Osteocyte (in vitro differentiated cells): ENCODE data around the gene CDH12. TPM values are rescaled to one million over a fixed set of nuclear protein-coding genes. Genes with fewer than 3 reads are reported as not detected.

Source experiments
- DNase-seq: peaks from one replicate; pipeline ENCODE4 v3.0.0; 2021; ENCODE audit warnings: mixed read lengths; ENCODE audit not compliant: unreplicated experiment; ENCODE audit errors: extremely low spot score
- H3K27ac Mint-ChIP-seq: one replicate; pipeline ENCODE4 v1.8.0; 2021; ENCODE audit warnings: mild to moderate bottlenecking, mixed read lengths; ENCODE audit not compliant: unreplicated experiment
- H3K27me3 Mint-ChIP-seq: one replicate; pipeline ENCODE4 v1.8.0; 2021; ENCODE audit warnings: mixed read lengths; ENCODE audit not compliant: unreplicated experiment
- H3K36me3 Mint-ChIP-seq: one replicate; pipeline ENCODE4 v1.8.0; 2021; ENCODE audit warnings: mixed read lengths; ENCODE audit not compliant: unreplicated experiment
- H3K4me1 Mint-ChIP-seq: one replicate; pipeline ENCODE4 v1.8.0; 2021; ENCODE audit warnings: mixed read lengths; ENCODE audit not compliant: unreplicated experiment
- H3K4me3 Mint-ChIP-seq: one replicate; pipeline ENCODE4 v1.8.0; 2021; ENCODE audit warnings: mild to moderate bottlenecking, moderate library complexity, mixed read lengths; ENCODE audit not compliant: unreplicated experiment
- H3K9me3 Mint-ChIP-seq: one replicate; pipeline ENCODE4 v1.8.0; 2021; ENCODE audit warnings: mixed read lengths; ENCODE audit not compliant: unreplicated experiment
- total RNA-seq: library from RNA; stranded (reverse); gene quantifications from 2 replicates; pipeline ENCODE4 v1.2.1, GENCODE V29; 2021
- TF ChIP-seq, protein P1 (sequence below): fragments of 200-600 bp; sonication (generic); IDR thresholded peaks from 2 replicates; pipeline ENCODE4 v1.5.0; 2021; ENCODE audit warnings: antibody characterized with exemption, mild to moderate bottlenecking, moderate library complexity

CDH12 gene
- total RNA-seq, 1 donor from 2014 or later, result not detected

- peaks cover 10% of the 10 kb centered on the region for H3K27me3 Mint-ChIP-seq
- DNase-seq, result no peak
- no peak overlapping the region for H3K27ac Mint-ChIP-seq
- no peaks in the 10 kb centered on the region for H3K4me1 Mint-ChIP-seq
- no peaks in the 10 kb centered on the region for H3K36me3 Mint-ChIP-seq
- H3K9me3 Mint-ChIP-seq, result no peaks in the 10 kb centered on the region
- TF ChIP-seq, protein P1, sequence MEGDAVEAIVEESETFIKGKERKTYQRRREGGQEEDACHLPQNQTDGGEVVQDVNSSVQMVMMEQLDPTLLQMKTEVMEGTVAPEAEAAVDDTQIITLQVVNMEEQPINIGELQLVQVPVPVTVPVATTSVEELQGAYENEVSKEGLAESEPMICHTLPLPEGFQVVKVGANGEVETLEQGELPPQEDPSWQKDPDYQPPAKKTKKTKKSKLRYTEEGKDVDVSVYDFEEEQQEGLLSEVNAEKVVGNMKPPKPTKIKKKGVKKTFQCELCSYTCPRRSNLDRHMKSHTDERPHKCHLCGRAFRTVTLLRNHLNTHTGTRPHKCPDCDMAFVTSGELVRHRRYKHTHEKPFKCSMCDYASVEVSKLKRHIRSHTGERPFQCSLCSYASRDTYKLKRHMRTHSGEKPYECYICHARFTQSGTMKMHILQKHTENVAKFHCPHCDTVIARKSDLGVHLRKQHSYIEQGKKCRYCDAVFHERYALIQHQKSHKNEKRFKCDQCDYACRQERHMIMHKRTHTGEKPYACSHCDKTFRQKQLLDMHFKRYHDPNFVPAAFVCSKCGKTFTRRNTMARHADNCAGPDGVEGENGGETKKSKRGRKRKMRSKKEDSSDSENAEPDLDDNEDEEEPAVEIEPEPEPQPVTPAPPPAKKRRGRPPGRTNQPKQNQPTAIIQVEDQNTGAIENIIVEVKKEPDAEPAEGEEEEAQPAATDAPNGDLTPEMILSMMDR, result no peak
- H3K4me3 Mint-ChIP-seq, result no peak overlapping the region
These were observed 190.8 kb downstream of the CDH12 start for GRCh38 chr5:22662391-22662790.

GRCh38 chr5:22651355-22651754 is 201.8 kb downstream of the CDH12 start:
- Mint-ChIP-seq H3K36me3 (no peaks in the 10 kb centered on the region), H3K4me3 (no peak overlapping the region), H3K27ac (no peak overlapping the region), H3K27me3 (no peaks in the 10 kb centered on the region), H3K9me3 (no peaks in the 10 kb centered on the region), H3K4me1 (no peaks in the 10 kb centered on the region)
- no peak for DNase-seq
- TF ChIP-seq, protein P1, result no peak

- TF ChIP-seq, protein P1, result no peak
- Mint-ChIP-seq H3K4me1 (no peaks in the 10 kb centered on the region), H3K4me3 (no peak overlapping the region), H3K36me3 (no peaks in the 10 kb centered on the region), H3K27me3 (no peaks in the 10 kb centered on the region), H3K27ac (no peak overlapping the region), H3K9me3 (no peaks in the 10 kb centered on the region)
- no peak for DNase-seq
These were observed 202.6 kb downstream of the CDH12 start for GRCh38 chr5:22650511-22650910.

- H3K36me3 Mint-ChIP-seq, result no peaks in the 10 kb centered on the region
- DNase-seq, result no peak
- TF ChIP-seq, protein P1, result no peak
- no peaks in the 10 kb centered on the region for H3K9me3 Mint-ChIP-seq
- H3K27ac Mint-ChIP-seq, result no peak overlapping the region
- no peaks in the 10 kb centered on the region for H3K27me3 Mint-ChIP-seq
- H3K4me3 Mint-ChIP-seq, result no peak overlapping the region
- no peaks in the 10 kb centered on the region for H3K4me1 Mint-ChIP-seq
These were observed 204.1 kb downstream of the CDH12 start for GRCh38 chr5:22649074-22649473.

GRCh38 chr5:22644859-22645258 is 208.3 kb downstream of the CDH12 start:
- H3K4me1 Mint-ChIP-seq, result no peaks in the 10 kb centered on the region
- H3K27ac Mint-ChIP-seq, result no peak overlapping the region
- H3K9me3 Mint-ChIP-seq, result no peaks in the 10 kb centered on the region

More at GRCh38 chr5:22644859-22645258, 208.3 kb downstream of the CDH12 start:
- Mint-ChIP-seq H3K4me3 (no peak overlapping the region), H3K27me3 (no peaks in the 10 kb centered on the region), H3K36me3 (no peaks in the 10 kb centered on the region)
- TF ChIP-seq, protein P1, result no peak
- no peak for DNase-seq
